Measurements from ENCODE around the gene ANGPT4. TPM values are rescaled to one million over a fixed set of nuclear protein-coding genes. Genes with fewer than 3 reads are reported as not detected.
A peak's percentile ranks its signal among the peaks of the same experiment; 100 is the strongest.
"Not testable (repeated sequence)": the region's sequence is repeated elsewhere in the genome, so short reads cannot be mapped to it uniquely, and the experiment has no call there.

Gene ANGPT4
- polyA plus RNA-seq, 3 donors from 2014 or later = not detected

GRCh38 chr20:910132-910869, 5.8 kb downstream of the ANGPT4 start:
- Mint-ChIP-seq H3K27me3 (ENCODE audit: low read depth in 3 of 3) (peaks cover 2 to 4% (median 4%) of the 10 kb centered on the region in 3 donors), H3K27ac (no peak overlapping the region), H3K4me1 (no peaks in the 10 kb centered on the region), H3K36me3 (no peaks in the 10 kb centered on the region), H3K9me3 (peaks cover 0 to 2% (median 0%) of the 10 kb centered on the region in 6 donors), H3K4me3 (no peak overlapping the region)
- no peak for DNase-seq

- Mint-ChIP-seq H3K27ac (no peak overlapping the region), H3K4me3 (no peak overlapping the region), H3K9me3 (peaks cover 0 to 2% (median 0%) of the 10 kb centered on the region in 6 donors), H3K36me3 (no peaks in the 10 kb centered on the region), H3K4me1 (no peaks in the 10 kb centered on the region), H3K27me3 (ENCODE audit: low read depth in 3 of 3) (peaks cover 2 to 4% (median 4%) of the 10 kb centered on the region in 3 donors)
- no peak for DNase-seq
Observed at GRCh38 chr20:909641-910040, 6.5 kb downstream of the ANGPT4 start.

- Mint-ChIP-seq H3K36me3 (no peaks in the 10 kb centered on the region), H3K27me3 (ENCODE audit: low read depth in 3 of 3) (peaks cover 0 to 7% (median 0%) of the 10 kb centered on the region in 3 donors), H3K4me1 (no peaks in the 10 kb centered on the region), H3K9me3 (peaks cover 0 to 2% (median 0%) of the 10 kb centered on the region in 6 donors), H3K27ac (peak overlapping the region in 1 of 6 donors; percentile 59), H3K4me3 (no peak overlapping the region)
- no peak for DNase-seq
Observed at GRCh38 chr20:906703-907270, 9.3 kb downstream of the ANGPT4 start.

- DNase-seq = no peak
- no peaks in the 10 kb centered on the region for H3K4me1 Mint-ChIP-seq
- H3K27me3 Mint-ChIP-seq (ENCODE audit: low read depth in 3 of 3) = peaks cover 0 to 5% (median 0%) of the 10 kb centered on the region in 3 donors
- H3K4me3 Mint-ChIP-seq = no peak overlapping the region
- no peak overlapping the region for H3K27ac Mint-ChIP-seq
- H3K9me3 Mint-ChIP-seq = no peaks in the 10 kb centered on the region
- no peaks in the 10 kb centered on the region for H3K36me3 Mint-ChIP-seq
Observed at GRCh38 chr20:906001-906520, 10.1 kb downstream of the ANGPT4 start.

GRCh38 chr20:905396-905961, 10.7 kb downstream of the ANGPT4 start:
- H3K9me3 Mint-ChIP-seq = no peaks in the 10 kb centered on the region
- no peak overlapping the region for H3K27ac Mint-ChIP-seq
- H3K4me1 Mint-ChIP-seq = no peaks in the 10 kb centered on the region
- peaks cover 0 to 5% (median 0%) of the 10 kb centered on the region in 3 donors for H3K27me3 Mint-ChIP-seq (ENCODE audit: low read depth in 3 of 3)
- H3K4me3 Mint-ChIP-seq = no peak overlapping the region
- H3K36me3 Mint-ChIP-seq = no peaks in the 10 kb centered on the region
- no peak for DNase-seq

GRCh38 chr20:904039-904545, 12.0 kb downstream of the ANGPT4 start:
- DNase-seq = no peak
- Mint-ChIP-seq H3K36me3 (no peaks in the 10 kb centered on the region), H3K9me3 (no peaks in the 10 kb centered on the region), H3K27ac (no peak overlapping the region), H3K27me3 (ENCODE audit: low read depth in 3 of 3) (peaks cover 0 to 10% (median 2%) of the 10 kb centered on the region in 3 donors), H3K4me3 (no peak overlapping the region), H3K4me1 (no peaks in the 10 kb centered on the region)

- not testable (repeated sequence) for H3K4me1 Mint-ChIP-seq, H3K36me3 Mint-ChIP-seq, H3K27ac Mint-ChIP-seq, DNase-seq, H3K4me3 Mint-ChIP-seq, H3K9me3 Mint-ChIP-seq
- H3K27me3 Mint-ChIP-seq (ENCODE audit: low read depth in 3 of 3) = peaks cover 0 to 22% (median 4%) of the 10 kb centered on the region in 3 donors
Observed at GRCh38 chr20:897436-897835, 18.7 kb downstream of the ANGPT4 start.

- peaks cover 3 to 23% (median 4%) of the 10 kb centered on the region in 3 donors for H3K27me3 Mint-ChIP-seq (ENCODE audit: low read depth in 3 of 3)
- H3K36me3 Mint-ChIP-seq = no peaks in the 10 kb centered on the region
- H3K9me3 Mint-ChIP-seq = no peaks in the 10 kb centered on the region
- H3K4me3 Mint-ChIP-seq = no peak overlapping the region
- no peak for DNase-seq
- peak overlapping the region in 1 of 6 donors; percentile 25 for H3K27ac Mint-ChIP-seq
- H3K4me1 Mint-ChIP-seq = no peaks in the 10 kb centered on the region
Observed at GRCh38 chr20:896501-897025, 19.6 kb downstream of the ANGPT4 start.

- not testable (repeated sequence) for H3K27me3 Mint-ChIP-seq (ENCODE audit: low read depth in 3 of 3); DNase-seq; H3K27ac Mint-ChIP-seq; H3K4me3 Mint-ChIP-seq; H3K4me1 Mint-ChIP-seq; H3K36me3 Mint-ChIP-seq; H3K9me3 Mint-ChIP-seq
Observed at GRCh38 chr20:892371-892770, 23.8 kb downstream of the ANGPT4 start.

- Mint-ChIP-seq H3K27me3 (ENCODE audit: low read depth in 3 of 3) (peaks cover 3 to 6% (median 5%) of the 10 kb centered on the region in 3 donors), H3K36me3 (peaks cover 0 to 3% (median 0%) of the 10 kb centered on the region in 3 donors), H3K9me3 (no peaks in the 10 kb centered on the region), H3K4me3 (no peak overlapping the region), H3K4me1 (no peaks in the 10 kb centered on the region), H3K27ac (peak overlapping the region in 1 of 6 donors; percentile 26)
- peak in 1 of 3 donors; percentile 13 for DNase-seq
Observed at GRCh38 chr20:891706-892080, 24.4 kb downstream of the ANGPT4 start.

GRCh38 chr20:891058-891705, 25.0 kb downstream of the ANGPT4 start:
- Mint-ChIP-seq H3K4me3 (no peak overlapping the region), H3K9me3 (no peaks in the 10 kb centered on the region), H3K4me1 (no peaks in the 10 kb centered on the region), H3K27me3 (ENCODE audit: low read depth in 3 of 3) (peaks cover 3 to 6% (median 5%) of the 10 kb centered on the region in 3 donors), H3K27ac (no peak overlapping the region), H3K36me3 (peaks cover 0 to 3% (median 0%) of the 10 kb centered on the region in 3 donors)
- DNase-seq = no peak

- H3K27me3 Mint-ChIP-seq (ENCODE audit: low read depth in 3 of 3) = peaks cover 3 to 6% (median 6%) of the 10 kb centered on the region in 3 donors
- no peak overlapping the region for H3K4me3 Mint-ChIP-seq
- peaks cover 0 to 3% (median 0%) of the 10 kb centered on the region in 3 donors for H3K36me3 Mint-ChIP-seq
- no peak for DNase-seq
- no peaks in the 10 kb centered on the region for H3K9me3 Mint-ChIP-seq
- no peak overlapping the region for H3K27ac Mint-ChIP-seq
- H3K4me1 Mint-ChIP-seq = no peaks in the 10 kb centered on the region
Observed at GRCh38 chr20:890666-891057, 25.5 kb downstream of the ANGPT4 start.

- H3K27ac Mint-ChIP-seq = no peak overlapping the region
- no peaks in the 10 kb centered on the region for H3K4me1 Mint-ChIP-seq
- no peak overlapping the region for H3K4me3 Mint-ChIP-seq
- peaks cover 0 to 3% (median 0%) of the 10 kb centered on the region in 3 donors for H3K36me3 Mint-ChIP-seq
- H3K9me3 Mint-ChIP-seq = no peaks in the 10 kb centered on the region
- H3K27me3 Mint-ChIP-seq (ENCODE audit: low read depth in 3 of 3) = peaks cover 3 to 7% (median 6%) of the 10 kb centered on the region in 3 donors
- no peak for DNase-seq
Observed at GRCh38 chr20:889932-890463, 26.1 kb downstream of the ANGPT4 start.

Measured in immature natural killer cell (primary cell).